Measurements from ENCODE around the gene MYLK. TPM values are rescaled to one million over a fixed set of nuclear protein-coding genes. Genes with fewer than 3 reads are reported as not detected.

The MYLK gene
- total RNA-seq, 4 donors from 2014 or later = 32.0 to 81.2 (median 61.5) TPM

DNA sequence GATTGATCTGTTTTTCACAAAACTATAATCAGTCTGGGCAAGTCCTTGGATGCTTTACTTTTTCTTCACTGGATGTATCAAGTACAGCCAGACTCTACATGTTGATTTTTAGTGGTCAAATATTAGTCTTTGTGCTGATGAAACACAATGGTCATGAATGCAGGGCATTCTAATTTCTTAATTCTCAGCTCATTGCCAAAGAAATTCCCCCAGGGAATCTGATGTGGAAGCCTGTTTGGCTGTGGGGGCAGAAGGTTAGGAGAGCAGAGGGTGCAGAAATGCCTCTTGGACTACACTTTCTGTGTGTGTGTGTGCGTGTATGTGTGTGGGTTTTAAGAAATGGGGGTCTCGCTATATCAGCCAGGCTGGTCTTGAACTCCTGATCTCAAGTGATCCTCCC, 250.6 kb downstream of the MYLK start:
- peaks cover 0 to 37% (median 2%) of the 10 kb centered on the region in 4 donors for H3K4me1 ChIP-seq
- H3K9me3 ChIP-seq = no peaks in the 10 kb centered on the region
- no peaks in the 10 kb centered on the region for H3K27me3 ChIP-seq
- peak overlapping the region in 1 of 4 donors; percentile 28 for H3K27ac ChIP-seq
- DNase-seq (ENCODE audit: low spot score in 2 of 2) = no peak
- peaks cover 0 to 37% (median 0%) of the 10 kb centered on the region in 3 donors for H3K36me3 ChIP-seq
- TF ChIP-seq POLR2A (IDR thresholded peaks at IDR 0.05) (no peak), EP300 (IDR thresholded peaks at IDR 0.05) (peak in 1 of 2 donors; percentile 18)
- TF ChIP-seq, protein P1, sequence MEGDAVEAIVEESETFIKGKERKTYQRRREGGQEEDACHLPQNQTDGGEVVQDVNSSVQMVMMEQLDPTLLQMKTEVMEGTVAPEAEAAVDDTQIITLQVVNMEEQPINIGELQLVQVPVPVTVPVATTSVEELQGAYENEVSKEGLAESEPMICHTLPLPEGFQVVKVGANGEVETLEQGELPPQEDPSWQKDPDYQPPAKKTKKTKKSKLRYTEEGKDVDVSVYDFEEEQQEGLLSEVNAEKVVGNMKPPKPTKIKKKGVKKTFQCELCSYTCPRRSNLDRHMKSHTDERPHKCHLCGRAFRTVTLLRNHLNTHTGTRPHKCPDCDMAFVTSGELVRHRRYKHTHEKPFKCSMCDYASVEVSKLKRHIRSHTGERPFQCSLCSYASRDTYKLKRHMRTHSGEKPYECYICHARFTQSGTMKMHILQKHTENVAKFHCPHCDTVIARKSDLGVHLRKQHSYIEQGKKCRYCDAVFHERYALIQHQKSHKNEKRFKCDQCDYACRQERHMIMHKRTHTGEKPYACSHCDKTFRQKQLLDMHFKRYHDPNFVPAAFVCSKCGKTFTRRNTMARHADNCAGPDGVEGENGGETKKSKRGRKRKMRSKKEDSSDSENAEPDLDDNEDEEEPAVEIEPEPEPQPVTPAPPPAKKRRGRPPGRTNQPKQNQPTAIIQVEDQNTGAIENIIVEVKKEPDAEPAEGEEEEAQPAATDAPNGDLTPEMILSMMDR (IDR thresholded peaks at IDR 0.05) = no peak
- WGBS, 2 donors = 61 to 75% methylated on average over 2 of the region's 2 CpGs
- H3K4me3 ChIP-seq = no peak overlapping the region

DNA sequence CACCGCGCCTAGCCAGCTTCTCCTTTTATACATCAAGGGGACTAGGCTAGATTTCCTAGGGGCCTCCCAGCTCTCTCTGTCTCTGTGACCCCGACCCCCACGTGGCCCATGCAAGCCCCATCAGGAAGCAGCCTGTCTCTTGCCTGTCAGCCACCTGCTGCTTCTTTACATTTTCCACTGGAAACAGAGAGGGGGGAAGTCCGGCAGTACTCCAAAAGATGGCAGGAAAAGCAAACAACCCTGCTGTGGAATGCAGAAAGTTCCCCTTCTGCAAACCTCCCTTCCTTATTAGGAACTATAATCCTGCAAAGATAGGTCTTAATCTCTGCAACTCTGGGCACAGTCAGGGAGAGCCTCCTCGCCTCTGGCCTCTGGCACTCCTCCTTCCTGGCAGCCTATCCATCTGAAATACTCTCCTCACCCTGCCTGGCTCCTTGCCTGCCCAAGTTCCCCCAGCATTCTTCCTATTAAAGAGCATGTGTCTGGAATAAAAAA, 251.9 kb downstream of the MYLK start:
- Histone ChIP-seq H3K27me3 (no peaks in the 10 kb centered on the region), H3K4me1 (peaks cover 0 to 37% (median 2%) of the 10 kb centered on the region in 4 donors), H3K4me3 (no peak overlapping the region), H3K27ac (no peak overlapping the region), H3K36me3 (peaks cover 0 to 33% (median 0%) of the 10 kb centered on the region in 3 donors), H3K9me3 (no peaks in the 10 kb centered on the region)
- WGBS, 2 donors = 49 to 50% methylated on average over 6 of the region's 6 CpGs
- no peak for DNase-seq (ENCODE audit: low spot score in 2 of 2)
- TF ChIP-seq EP300 (IDR thresholded peaks at IDR 0.05) (no peak), POLR2A (IDR thresholded peaks at IDR 0.05) (no peak)
- TF ChIP-seq, protein P1 (IDR thresholded peaks at IDR 0.05) = no peak

DNA sequence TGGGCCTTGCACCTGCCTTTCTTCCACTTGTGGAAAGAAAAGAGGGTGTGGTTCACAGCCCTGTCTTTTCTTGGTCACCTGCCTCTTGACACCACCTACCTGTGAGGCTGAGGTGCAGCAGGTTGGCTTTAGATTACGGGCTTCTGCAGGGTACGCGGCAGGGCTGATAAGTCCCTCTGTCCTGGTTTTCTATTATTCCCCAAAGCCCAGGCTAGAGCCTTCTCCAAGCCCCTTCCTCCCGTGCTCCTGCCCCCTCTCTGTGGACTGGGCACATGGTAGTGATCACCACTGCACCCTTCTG, 254.4 kb downstream of the MYLK start:
- H3K4me1 ChIP-seq = peaks cover 0 to 27% (median 0%) of the 10 kb centered on the region in 4 donors
- H3K9me3 ChIP-seq = no peaks in the 10 kb centered on the region
- H3K4me3 ChIP-seq = no peak overlapping the region
- no peak overlapping the region for H3K27ac ChIP-seq
- H3K27me3 ChIP-seq = no peaks in the 10 kb centered on the region
- no peak for DNase-seq (ENCODE audit: low spot score in 2 of 2)
- 91 to 97% methylated on average over 4 of the region's 4 CpGs for WGBS, 2 donors
- TF ChIP-seq, protein P1 (IDR thresholded peaks at IDR 0.05) = no peak
- TF ChIP-seq EP300 (IDR thresholded peaks at IDR 0.05) (no peak), POLR2A (IDR thresholded peaks at IDR 0.05) (no peak)
- peaks cover 0 to 29% (median 0%) of the 10 kb centered on the region in 3 donors for H3K36me3 ChIP-seq

DNA sequence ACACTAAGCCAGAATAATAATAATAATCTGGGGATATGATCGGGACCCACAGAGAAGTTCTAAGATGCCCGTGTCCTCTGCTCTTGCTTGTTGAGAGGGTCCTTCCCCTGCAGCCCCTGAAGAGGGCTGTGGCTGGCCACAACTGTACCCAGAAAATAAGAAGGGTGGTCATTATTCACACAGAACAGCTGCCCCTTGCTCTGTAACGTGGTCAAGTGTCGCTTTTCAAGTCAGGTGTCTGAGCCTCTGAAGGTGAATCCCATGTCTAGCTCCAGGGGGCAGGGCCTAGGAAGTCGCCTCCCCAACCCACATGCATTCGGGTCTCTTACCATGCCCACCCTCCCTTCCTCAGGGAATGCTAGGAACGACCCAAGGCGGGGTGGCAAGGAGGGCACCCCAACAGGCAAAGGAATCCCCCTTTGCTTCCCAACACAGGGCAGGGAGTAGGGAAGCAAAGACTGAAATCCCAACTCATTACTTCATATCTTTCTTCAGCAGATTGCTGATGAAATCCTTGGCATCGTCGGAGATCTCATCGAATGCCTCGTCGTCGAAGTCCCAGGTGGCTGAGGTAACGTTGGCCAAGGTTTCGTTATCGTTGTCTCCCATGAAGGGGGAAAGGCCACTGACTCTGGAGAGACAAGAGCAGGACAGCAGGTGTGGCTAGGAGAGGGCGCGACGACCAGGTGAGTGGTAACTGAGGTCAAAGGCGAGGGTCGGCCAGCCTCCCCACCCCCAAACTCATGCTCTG, 255.0 kb downstream of the MYLK start:
- no peak overlapping the region for H3K27ac ChIP-seq
- no peak overlapping the region for H3K4me3 ChIP-seq
- 92 to 94% methylated on average over 20 to 22 of the region's 22 CpGs for WGBS, 2 donors
- peaks cover 0 to 24% (median 0%) of the 10 kb centered on the region in 4 donors for H3K4me1 ChIP-seq
- TF ChIP-seq EP300 (IDR thresholded peaks at IDR 0.05) = no peak
- TF ChIP-seq POLR2A (IDR thresholded peaks at IDR 0.05) = no peak
- TF ChIP-seq, protein P1 (IDR thresholded peaks at IDR 0.05) = no peak
- H3K9me3 ChIP-seq = no peaks in the 10 kb centered on the region
- H3K27me3 ChIP-seq = no peaks in the 10 kb centered on the region
- no peak for DNase-seq (ENCODE audit: low spot score in 2 of 2)
- peaks cover 0 to 29% (median 0%) of the 10 kb centered on the region in 3 donors for H3K36me3 ChIP-seq

Data from tibial nerve (tissue), 4 donors.